Measurements from ENCODE around the gene MRPS18B. TPM values are rescaled to one million over a fixed set of nuclear protein-coding genes. Genes with fewer than 3 reads are reported as not detected.

Gene MRPS18B
- total and polyA plus RNA-seq, 2 of the 4 experiments (the other 2 are of a cell fraction), result 51.2 to 82.3 TPM

DNA sequence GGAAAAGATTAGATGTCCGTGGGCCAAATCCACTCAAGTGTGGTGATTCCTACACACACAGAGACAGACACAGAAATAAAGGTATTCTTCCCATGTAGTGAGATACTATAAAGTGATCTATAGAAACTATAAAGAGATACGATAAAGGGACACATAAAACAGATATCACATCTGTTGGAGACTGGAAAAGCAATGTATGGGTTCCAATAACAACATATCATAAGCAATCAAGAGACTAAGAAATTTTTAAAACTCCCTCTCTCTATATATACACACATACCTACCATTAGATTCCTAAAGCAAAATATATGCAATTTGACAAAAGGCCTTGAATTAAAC, 5.8 kb upstream of the MRPS18B start:
- H3K9ac ChIP-seq (ENCODE audit: low read depth, low read length), result no peak overlapping the region
- no peak for ATAC-seq (ENCODE audit: low read depth)
- H2BK120ac ChIP-seq (ENCODE audit: low read depth, low read length), result no peak overlapping the region
- H3K27me3 ChIP-seq (ENCODE audit: control insufficient read depth, insufficient read depth, low read length), result no peaks in the 10 kb centered on the region
- H3K27ac ChIP-seq (ENCODE audit: insufficient read depth, low read length), result no peak overlapping the region
- dilution Hi-C loops (cut with HindIII; ENCODE audit: low sequenced_read_pairs, unreplicated experiment), result no loop called here
- BruUV-seq (replicated peaks), result no TSS peak
- no peak overlapping the region for H3K56ac ChIP-seq (ENCODE audit: extremely low read depth, insufficient read depth, low read length)
- H2AK9ac ChIP-seq (replicated peaks; ENCODE audit: low read depth, low read length, poor library complexity), result no peak overlapping the region
- H2BK5ac ChIP-seq (ENCODE audit: low read depth, low read length, poor library complexity, severe bottlenecking), result no peak overlapping the region
- H3K36me3 ChIP-seq (ENCODE audit: control insufficient read depth, insufficient read depth, low read length), result peaks cover 34% of the 10 kb centered on the region
- no peak overlapping the region for H3K4me3 ChIP-seq (ENCODE audit: insufficient read depth, low read depth, low read length)
- H2AFZ ChIP-seq (replicated peaks; ENCODE audit: low read length, poor library complexity), result no peak overlapping the region
- H3K4me1 ChIP-seq (ENCODE audit: control insufficient read depth, insufficient read depth, low read length), result peaks cover 6% of the 10 kb centered on the region
- TF ChIP-seq RCOR1 (IDR thresholded peaks at IDR 0.05; ENCODE audit: insufficient replicate concordance, low read length), result no peak
- no peak for TF ChIP-seq MAZ (IDR thresholded peaks at IDR 0.05; ENCODE audit: borderline replicate concordance, low read depth, low read length)
- TF ChIP-seq, protein P1, sequence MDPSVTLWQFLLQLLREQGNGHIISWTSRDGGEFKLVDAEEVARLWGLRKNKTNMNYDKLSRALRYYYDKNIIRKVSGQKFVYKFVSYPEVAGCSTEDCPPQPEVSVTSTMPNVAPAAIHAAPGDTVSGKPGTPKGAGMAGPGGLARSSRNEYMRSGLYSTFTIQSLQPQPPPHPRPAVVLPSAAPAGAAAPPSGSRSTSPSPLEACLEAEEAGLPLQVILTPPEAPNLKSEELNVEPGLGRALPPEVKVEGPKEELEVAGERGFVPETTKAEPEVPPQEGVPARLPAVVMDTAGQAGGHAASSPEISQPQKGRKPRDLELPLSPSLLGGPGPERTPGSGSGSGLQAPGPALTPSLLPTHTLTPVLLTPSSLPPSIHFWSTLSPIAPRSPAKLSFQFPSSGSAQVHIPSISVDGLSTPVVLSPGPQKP (IDR thresholded peaks at IDR 0.05; ENCODE audit: borderline replicate concordance, low read depth, low read length), result no peak
- TF ChIP-seq, protein P2, sequence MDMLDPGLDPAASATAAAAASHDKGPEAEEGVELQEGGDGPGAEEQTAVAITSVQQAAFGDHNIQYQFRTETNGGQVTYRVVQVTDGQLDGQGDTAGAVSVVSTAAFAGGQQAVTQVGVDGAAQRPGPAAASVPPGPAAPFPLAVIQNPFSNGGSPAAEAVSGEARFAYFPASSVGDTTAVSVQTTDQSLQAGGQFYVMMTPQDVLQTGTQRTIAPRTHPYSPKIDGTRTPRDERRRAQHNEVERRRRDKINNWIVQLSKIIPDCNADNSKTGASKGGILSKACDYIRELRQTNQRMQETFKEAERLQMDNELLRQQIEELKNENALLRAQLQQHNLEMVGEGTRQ (IDR thresholded peaks at IDR 0.05; ENCODE audit: low read depth, low read length), result no peak
- TF ChIP-seq RFX5 (IDR thresholded peaks at IDR 0.05; ENCODE audit: low read depth, low read length), result no peak
- no peak for TF ChIP-seq MXI1 (IDR thresholded peaks at IDR 0.05; ENCODE audit: borderline replicate concordance, low read depth, low read length)
- no peak for TF ChIP-seq POLR2A (IDR thresholded peaks at IDR 0.05; ENCODE audit: low read depth, low read length)
- TF ChIP-seq BHLHE40 (IDR thresholded peaks at IDR 0.05; ENCODE audit: low read depth, low read length), result no peak
- no peak for TF ChIP-seq SMC3 (IDR thresholded peaks at IDR 0.05; ENCODE audit: low read depth, low read length)
- no peak for TF ChIP-seq NFE2L2 (IDR thresholded peaks at IDR 0.05; ENCODE audit: low read depth, low read length)
- TF ChIP-seq MAFK (IDR thresholded peaks at IDR 0.05; ENCODE audit: low read depth, low read length), result no peak
- TF ChIP-seq CHD1 (IDR thresholded peaks at IDR 0.05; ENCODE audit: low read depth, low read length), result no peak
- no peak for TF ChIP-seq FOS (IDR thresholded peaks at IDR 0.05; ENCODE audit: low read depth, low read length)
- TF ChIP-seq CEBPB (IDR thresholded peaks at IDR 0.05; ENCODE audit: low read depth, low read length), result no peak
- TF ChIP-seq, protein P3, sequence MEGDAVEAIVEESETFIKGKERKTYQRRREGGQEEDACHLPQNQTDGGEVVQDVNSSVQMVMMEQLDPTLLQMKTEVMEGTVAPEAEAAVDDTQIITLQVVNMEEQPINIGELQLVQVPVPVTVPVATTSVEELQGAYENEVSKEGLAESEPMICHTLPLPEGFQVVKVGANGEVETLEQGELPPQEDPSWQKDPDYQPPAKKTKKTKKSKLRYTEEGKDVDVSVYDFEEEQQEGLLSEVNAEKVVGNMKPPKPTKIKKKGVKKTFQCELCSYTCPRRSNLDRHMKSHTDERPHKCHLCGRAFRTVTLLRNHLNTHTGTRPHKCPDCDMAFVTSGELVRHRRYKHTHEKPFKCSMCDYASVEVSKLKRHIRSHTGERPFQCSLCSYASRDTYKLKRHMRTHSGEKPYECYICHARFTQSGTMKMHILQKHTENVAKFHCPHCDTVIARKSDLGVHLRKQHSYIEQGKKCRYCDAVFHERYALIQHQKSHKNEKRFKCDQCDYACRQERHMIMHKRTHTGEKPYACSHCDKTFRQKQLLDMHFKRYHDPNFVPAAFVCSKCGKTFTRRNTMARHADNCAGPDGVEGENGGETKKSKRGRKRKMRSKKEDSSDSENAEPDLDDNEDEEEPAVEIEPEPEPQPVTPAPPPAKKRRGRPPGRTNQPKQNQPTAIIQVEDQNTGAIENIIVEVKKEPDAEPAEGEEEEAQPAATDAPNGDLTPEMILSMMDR (conservative IDR thresholded peaks at IDR 0.05; ENCODE audit: low read depth, low read length), result no peak
- no peak for TF ChIP-seq RAD21 (IDR thresholded peaks at IDR 0.05; ENCODE audit: low read length)
- H3K23ac ChIP-seq (ENCODE audit: low read depth, low read length), result no peak overlapping the region
- H3K9me1 ChIP-seq (ENCODE audit: insufficient read depth, low read length), result peaks cover 10% of the 10 kb centered on the region; the same call in 1 of the 2 replicates
- no peak overlapping the region for H3K4ac ChIP-seq (ENCODE audit: low read depth, low read length)
- no peak overlapping the region for H3K18ac ChIP-seq (ENCODE audit: low read depth, low read length)
- H4K8ac ChIP-seq (ENCODE audit: low read depth in 2 of 2, low read length in 2 of 2), result no peak overlapping the region
- H3K14ac ChIP-seq (replicated peaks; ENCODE audit: low read depth, low read length), result no peak overlapping the region
- no CpG with 5 or more reads among the region's 2 CpGs for WGBS, 2 experiments (ENCODE audit: extremely low coverage in 2 of 2, insufficient read length in 1 of 2)
- in situ Hi-C loops (cut with MboI; ENCODE audit: low sequenced_read_pairs), result no loop called here
- H3K9me3 ChIP-seq (ENCODE audit: control insufficient read depth, insufficient read depth, low read length), result no peaks in the 10 kb centered on the region
- no peak for DNase-seq
- H3K4me2 ChIP-seq (ENCODE audit: low read depth, low read length), result no peak overlapping the region
- no peak overlapping the region for H2BK20ac ChIP-seq (ENCODE audit: low read depth, low read length)
- no peak overlapping the region for H4K5ac ChIP-seq (ENCODE audit: low read depth, low read length)
- no peak overlapping the region for H2BK15ac ChIP-seq (ENCODE audit: low read depth, low read length)
- POLR2A ChIA-PET (ENCODE audit: unreplicated experiment), result interaction anchor here (0.9 to 1.0 kb wide), 2 partner anchors 71 to 103 kb away, joined by 3 to 4 read pairs; no protein-coding TSS in a partner anchor
- no peak overlapping the region for H2AK5ac ChIP-seq (ENCODE audit: low read depth, low read length)
- no peak overlapping the region for H4K91ac ChIP-seq (ENCODE audit: insufficient read depth, low read depth, low read length)
- intact Hi-C loops (cut with micrococcal nuclease), result no loop called here
- H4K20me1 ChIP-seq (ENCODE audit: insufficient read depth, low read length), result peaks cover 57% of the 10 kb centered on the region
- CTCF ChIA-PET, result interaction anchor here (0.9 to 1.8 kb wide), 2 partner anchors 11 to 15 kb away, joined by 3 to 6 read pairs; no protein-coding TSS in a partner anchor
- peaks cover 35 to 59% of the 10 kb centered on the region in 2 experiments for H3K79me1 ChIP-seq (ENCODE audit: low read depth in 1 of 2, low read length in 2 of 2)

Data from IMR-90 (cell line).